Activated CD4-positive, alpha-beta T cell treated with anti-CD3 and anti-CD28 coated beads, Interleukin-2, amount 50 U/mL, for 48 hours (primary cell): ENCODE measurements around the gene FARS2.
A peak's percentile ranks its signal among the peaks of the same experiment; 100 is the strongest.

Experiments
- DNase-seq, 2 experiments: peaks; one replicate each; pipeline ENCODE4 v3.0.0-alpha.2; 2020

The FARS2 gene

DNA sequence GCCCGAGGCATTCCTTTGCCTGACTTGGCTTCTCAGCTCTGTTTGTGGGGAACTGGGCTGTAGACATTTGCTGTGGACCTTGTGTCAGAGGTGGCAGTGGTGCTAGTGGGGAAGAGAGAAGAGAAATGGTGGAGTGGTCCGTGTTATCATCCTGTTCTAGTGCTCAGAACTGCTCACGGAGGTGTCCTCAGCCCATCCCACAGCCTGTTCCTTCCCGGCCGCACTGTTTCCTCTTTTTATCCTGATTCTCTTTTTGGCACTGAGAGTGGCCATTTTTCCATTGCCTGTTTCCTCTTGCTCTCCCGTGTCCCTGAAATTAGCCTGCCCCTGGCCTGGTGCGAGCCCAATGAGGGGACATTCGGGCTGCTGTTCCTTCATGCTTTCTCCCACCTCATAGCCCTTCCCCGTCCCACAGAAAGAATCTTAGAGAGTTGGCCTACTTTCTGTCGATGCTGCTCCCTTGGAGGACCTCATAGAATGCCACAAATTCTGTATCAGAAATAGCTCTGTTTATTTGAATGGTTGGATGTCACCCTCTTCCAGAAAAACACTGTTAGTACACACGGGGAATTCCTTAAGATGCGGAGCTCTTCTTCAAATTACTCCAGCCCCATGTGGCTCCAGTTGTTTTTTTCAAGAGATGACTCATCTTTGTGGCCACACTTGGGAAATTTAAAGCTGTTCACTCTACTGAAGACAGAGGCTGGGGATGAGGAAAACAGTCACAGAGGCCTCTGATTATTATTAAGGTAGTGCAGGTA, 26.1 kb downstream of the FARS2 start:
- DNase-seq = no peak

- no peak for DNase-seq
Measured at GRCh38 chr6:5287966-5288297, 26.6 kb downstream of the FARS2 start.

DNA sequence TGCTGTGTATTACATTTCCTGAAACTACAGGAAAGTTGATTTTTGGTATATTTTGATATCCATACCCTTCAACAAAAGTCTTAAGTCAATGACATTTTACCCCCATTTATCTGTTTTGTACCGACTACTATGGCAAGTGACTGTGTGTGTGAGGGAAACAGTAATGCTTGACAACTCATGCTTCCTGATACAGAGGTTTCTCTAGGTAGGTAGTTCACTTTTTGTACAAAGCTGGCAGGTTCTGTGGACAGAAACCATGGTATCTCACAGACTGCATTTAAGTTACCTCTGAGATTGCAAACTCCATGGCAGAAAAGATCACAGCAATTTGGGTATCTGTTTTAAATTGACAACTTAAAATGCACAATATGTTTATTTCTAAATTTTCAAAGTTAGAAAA, 28.8 kb downstream of the FARS2 start:
- no peak for DNase-seq

DNA sequence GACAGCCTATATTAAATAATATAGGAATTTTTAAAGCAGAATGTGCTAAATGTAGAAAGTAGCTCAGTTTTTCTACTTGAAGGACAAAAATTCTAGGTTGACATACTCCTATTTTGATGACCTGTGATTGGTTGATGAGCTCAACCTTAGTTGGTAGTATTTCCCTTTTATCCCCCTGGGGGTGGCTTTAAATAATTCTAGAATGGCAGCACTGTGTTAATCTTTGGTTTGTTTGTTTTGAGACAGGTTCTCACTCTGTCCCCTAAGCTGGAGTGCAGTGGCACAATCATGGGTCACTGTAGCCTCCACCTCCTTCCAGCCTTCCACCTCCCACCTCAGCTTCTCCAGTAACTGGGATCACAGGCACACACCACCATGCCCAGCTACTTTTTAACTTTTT, 29.2 kb downstream of the FARS2 start:
- DNase-seq = no peak

GRCh38 chr6:5292154-5292553, 30.8 kb downstream of the FARS2 start:
- DNase-seq = no peak

DNA sequence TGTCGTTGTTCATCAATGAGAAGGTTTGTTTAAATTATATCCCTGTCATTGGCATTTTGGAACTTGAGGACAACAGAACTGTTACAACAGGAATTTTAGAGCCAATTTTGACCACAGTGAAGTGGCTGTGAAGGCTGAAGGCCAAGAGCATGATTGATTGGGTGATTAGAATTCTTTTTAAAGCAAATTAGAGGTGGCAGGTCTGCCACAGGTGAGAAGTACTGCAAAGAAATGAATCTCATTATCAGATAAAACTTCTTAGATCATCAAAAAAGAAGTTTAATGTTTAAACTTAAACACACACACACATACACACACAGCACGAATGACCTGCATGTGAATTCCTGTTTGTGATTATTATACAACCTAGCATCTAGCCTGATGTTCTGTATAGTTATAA, 32.4 kb downstream of the FARS2 start:
- no peak for DNase-seq

DNA sequence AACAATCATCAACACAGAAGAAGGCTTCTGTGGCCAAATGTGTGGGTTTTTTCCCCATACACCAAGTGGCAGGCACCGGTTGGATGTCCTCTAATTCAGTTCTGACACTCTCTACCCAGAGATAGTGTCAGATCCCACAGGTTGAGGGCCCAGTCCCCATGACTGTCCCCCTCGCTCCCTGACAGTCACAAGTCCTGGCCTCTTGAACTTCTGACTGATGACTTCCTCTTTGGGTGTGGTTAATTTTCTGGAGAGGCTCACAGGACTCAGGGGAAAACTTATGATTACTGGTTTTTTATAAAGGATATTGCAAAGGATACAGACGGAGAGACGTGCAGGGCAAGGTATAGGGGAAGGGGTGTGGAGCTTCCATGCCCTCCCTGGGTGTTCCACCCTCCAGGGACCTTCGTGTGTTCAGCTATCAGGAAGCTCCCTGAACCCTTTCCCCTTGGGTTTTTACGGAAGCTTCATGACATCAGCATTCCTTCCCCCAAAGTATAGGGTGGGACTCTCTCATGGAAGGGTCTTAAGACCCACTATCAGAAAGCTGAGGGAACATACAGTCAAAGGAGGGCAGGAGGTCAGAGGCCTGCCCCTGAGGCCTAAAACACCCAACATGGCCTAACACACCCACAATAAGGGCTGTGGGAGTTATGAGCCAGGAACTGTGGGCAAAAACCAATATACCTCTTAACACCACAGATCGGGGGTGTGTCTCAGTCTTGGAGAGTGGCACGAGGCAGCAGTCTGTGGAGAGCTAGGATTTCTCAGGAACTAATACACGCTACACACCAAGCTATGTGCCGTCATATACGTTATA, 33.3 kb downstream of the FARS2 start:
- peak in 1 of 2 experiments; percentile 20 for DNase-seq

GRCh38 chr6:5295623-5296022, 34.3 kb downstream of the FARS2 start:
- DNase-seq = no peak

GRCh38 chr6:5300206-5300764, 39.0 kb downstream of the FARS2 start:
- DNase-seq = no peak

GRCh38 chr6:5302220-5302946, 41.1 kb downstream of the FARS2 start:
- DNase-seq = peak; percentile 58 to 70

GRCh38 chr6:5302995-5303622, 41.8 kb downstream of the FARS2 start:
- DNase-seq = peak; percentile 63 to 69

DNA sequence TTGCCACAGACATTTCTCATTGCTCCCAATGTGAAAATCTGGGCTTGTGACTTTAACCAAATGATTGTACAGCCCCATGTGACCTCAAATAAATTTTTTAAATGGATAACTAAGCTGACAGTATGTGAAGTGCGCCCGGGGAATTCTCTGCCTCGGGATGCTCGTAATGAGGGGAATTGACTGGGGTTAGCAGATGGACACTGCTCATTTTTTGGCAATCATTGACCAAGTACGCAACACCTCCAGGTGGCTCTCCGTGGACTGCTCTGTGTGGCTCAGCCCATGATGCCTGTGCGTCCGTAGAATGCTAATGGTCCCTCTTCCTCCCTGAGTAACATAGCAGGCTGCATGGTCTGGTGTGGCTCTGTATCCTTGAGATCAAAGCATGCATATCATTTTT, 42.4 kb downstream of the FARS2 start:
- DNase-seq = no peak

GRCh38 chr6:5305968-5306626, 44.8 kb downstream of the FARS2 start:
- DNase-seq = no peak

DNA sequence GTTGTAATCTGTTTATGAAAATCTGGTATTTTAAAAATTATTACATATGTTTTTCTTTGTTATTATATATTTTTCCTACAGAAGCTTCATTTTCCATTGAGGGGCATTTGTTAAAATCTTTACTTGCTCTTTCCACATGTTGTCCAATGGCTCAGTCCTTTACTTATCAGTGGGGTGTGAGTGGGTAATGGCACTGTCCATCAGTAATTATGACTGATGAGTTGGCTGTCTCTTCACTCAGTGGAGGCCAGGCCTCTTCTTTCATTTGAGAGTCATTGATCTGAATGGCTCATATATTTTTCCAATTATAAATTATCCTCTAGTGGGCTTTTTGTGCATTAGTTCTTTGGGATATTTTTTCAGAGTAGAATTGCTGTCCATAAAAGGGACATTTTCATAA, 45.7 kb downstream of the FARS2 start:
- DNase-seq = no peak

DNA sequence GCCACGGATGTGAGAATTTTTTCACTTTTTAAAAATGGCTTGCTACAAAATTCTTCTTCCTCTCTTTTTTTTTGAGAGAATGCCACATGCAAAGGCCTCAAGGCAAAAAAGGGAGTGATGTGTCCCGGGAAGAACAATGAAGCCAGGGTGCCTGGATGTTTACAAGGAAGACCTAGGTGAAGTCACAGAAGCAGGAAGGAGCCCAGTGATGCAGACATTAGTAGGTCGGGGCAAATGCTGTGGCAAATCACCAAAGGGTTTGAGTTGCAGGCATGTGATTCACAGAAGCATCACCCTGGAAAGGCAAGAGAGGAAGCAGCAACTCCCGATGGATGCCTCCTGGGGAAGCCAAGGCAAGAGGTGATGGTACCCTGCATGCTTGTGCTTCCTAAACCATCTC, 46.8 kb downstream of the FARS2 start:
- DNase-seq = no peak

- DNase-seq = no peak
Measured at GRCh38 chr6:5314191-5314865, 53.0 kb downstream of the FARS2 start.

- no peak for DNase-seq
Measured at GRCh38 chr6:5315881-5316280, 54.6 kb downstream of the FARS2 start.

DNA sequence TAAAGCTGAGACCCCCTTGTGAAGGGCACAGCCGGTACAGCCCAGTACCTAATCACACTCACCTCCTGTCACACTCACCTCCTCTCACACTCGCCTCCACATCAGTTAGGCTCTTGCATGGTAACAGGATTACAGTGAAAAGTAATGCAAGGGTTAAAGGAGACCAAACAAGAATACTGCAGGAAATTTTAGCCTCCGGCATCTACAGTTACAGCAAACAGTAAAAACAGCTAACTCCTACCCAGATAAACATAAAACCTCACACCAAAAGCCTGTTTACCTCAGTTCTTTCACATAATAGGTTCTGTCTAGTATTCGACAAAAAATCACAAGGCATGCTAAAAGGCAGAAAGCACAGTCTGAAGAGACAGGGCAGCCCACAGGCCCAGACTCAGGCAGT, 55.6 kb downstream of the FARS2 start:
- DNase-seq = no peak

GRCh38 chr6:5318617-5319272, 57.4 kb downstream of the FARS2 start:
- DNase-seq = no peak

GRCh38 chr6:5323979-5324378, 62.7 kb downstream of the FARS2 start:
- no peak for DNase-seq

- no peak for DNase-seq
Measured at GRCh38 chr6:5325173-5325572, 63.9 kb downstream of the FARS2 start.
